BE2C (cell line): ENCODE measurements around the gene SH3BGRL.

Experiments
- DNase-seq: peaks from one replicate; pipeline ENCODE4 v3.0.0-alpha.2; 2020
- H3K27me3 ChIP-seq: fragments of 250-450 bp; sonication (Bioruptor Pico); 2 replicates; pipeline ENCODE4 v1.5.1; 2020; ENCODE audit warnings: mild to moderate bottlenecking
- H3K36me3 ChIP-seq: fragments of 250-450 bp; sonication (Bioruptor Pico); 2 replicates; pipeline ENCODE4 v1.5.1; 2020; ENCODE audit warnings: mild to moderate bottlenecking
- H3K4me1 ChIP-seq: fragments of 250-450 bp; sonication (Bioruptor Pico); 2 replicates; pipeline ENCODE4 v1.5.1; 2020
- H3K4me3 ChIP-seq: 2 replicates; pipeline ENCODE4 v1.5.1; 2011; ENCODE audit warnings: low read depth, low read length
- H3K9me3 ChIP-seq: fragments of 250-450 bp; sonication (Bioruptor Pico); 2 replicates; pipeline ENCODE4 v1.5.1; 2020
- TF ChIP-seq, protein P1 (sequence below): IDR thresholded peaks from 2 replicates; pipeline ENCODE4 v1.5.1; 2012; ENCODE audit warnings: mild to moderate bottlenecking, low read depth, low read length

SH3BGRL gene

GRCh38 chrX:81202456-81202819, 536 bp downstream of the SH3BGRL start:
- TF ChIP-seq, protein P1, sequence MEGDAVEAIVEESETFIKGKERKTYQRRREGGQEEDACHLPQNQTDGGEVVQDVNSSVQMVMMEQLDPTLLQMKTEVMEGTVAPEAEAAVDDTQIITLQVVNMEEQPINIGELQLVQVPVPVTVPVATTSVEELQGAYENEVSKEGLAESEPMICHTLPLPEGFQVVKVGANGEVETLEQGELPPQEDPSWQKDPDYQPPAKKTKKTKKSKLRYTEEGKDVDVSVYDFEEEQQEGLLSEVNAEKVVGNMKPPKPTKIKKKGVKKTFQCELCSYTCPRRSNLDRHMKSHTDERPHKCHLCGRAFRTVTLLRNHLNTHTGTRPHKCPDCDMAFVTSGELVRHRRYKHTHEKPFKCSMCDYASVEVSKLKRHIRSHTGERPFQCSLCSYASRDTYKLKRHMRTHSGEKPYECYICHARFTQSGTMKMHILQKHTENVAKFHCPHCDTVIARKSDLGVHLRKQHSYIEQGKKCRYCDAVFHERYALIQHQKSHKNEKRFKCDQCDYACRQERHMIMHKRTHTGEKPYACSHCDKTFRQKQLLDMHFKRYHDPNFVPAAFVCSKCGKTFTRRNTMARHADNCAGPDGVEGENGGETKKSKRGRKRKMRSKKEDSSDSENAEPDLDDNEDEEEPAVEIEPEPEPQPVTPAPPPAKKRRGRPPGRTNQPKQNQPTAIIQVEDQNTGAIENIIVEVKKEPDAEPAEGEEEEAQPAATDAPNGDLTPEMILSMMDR, result no peak
- Histone ChIP-seq H3K4me1 (no peaks in the 10 kb centered on the region), H3K4me3 (peak overlapping the region; percentile 80), H3K36me3 (no peaks in the 10 kb centered on the region), H3K27me3 (no peaks in the 10 kb centered on the region), H3K9me3 (no peaks in the 10 kb centered on the region)
- DNase-seq, result no peak

DNA sequence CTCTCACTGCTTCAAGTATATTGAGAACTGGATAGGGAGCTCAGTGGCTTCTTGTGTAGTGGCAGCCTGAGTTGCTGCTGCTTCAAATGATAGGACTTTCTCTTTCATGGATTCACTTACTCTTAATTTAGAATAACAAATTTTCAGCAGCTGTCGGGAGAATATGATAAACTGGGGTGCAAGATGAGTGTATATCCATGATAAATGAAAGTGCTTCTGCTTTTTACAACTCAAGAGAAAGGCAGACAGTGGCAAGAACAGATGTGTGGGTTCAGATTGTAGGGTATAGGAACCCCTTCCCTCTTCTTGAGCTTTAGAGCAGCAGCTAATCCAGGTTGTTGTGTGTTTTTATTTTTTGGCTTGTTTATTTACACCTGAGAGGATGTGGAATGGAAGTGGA, 1.0 kb downstream of the SH3BGRL start:
- H3K4me1 ChIP-seq, result no peaks in the 10 kb centered on the region
- H3K27me3 ChIP-seq, result no peaks in the 10 kb centered on the region
- no peaks in the 10 kb centered on the region for H3K9me3 ChIP-seq
- no peaks in the 10 kb centered on the region for H3K36me3 ChIP-seq
- DNase-seq, result no peak
- H3K4me3 ChIP-seq, result peak overlapping the region; percentile 80
- TF ChIP-seq, protein P1, result no peak

DNA sequence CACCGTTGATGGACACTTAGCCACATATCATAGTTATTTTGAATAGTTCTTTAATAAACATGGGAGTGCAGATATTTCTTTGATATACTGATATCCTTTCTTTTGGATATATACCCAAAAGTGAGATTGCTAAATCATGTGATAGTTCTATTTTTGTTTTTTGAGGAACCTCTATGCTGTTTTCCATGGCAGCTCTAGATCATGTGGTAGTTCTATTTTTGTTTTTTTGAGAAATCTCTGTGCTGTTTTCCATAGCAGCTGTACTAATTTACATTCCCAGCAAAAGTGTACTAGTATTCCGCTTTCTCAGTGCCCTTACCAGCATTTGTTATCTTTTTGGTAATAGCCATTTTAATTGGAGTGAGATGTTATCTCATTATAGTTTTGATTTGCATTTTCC, 3.6 kb downstream of the SH3BGRL start:
- Histone ChIP-seq H3K4me1 (no peaks in the 10 kb centered on the region), H3K36me3 (no peaks in the 10 kb centered on the region), H3K27me3 (no peaks in the 10 kb centered on the region), H3K9me3 (no peaks in the 10 kb centered on the region), H3K4me3 (no peak overlapping the region)
- no peak for DNase-seq
- TF ChIP-seq, protein P1, result no peak

DNA sequence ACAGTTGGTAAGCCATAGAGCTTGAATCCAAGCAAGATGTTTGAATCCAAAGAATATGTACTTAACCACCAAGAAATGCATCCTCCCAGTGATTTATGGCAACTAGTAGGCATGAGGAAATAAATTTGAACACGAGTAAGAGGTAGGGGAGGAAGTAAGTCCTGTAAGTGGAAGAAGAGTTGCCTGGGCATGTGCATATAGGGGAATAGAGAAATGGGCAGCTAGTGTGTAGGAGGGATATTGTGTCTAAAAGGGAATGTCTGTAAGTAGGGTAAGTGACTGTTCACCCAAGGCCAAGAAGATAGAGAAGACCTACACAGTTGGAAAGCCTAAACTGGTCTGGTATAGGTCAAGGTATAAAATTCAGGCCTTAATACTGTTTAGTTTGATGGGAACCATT, 4.6 kb downstream of the SH3BGRL start:
- DNase-seq, result no peak
- no peaks in the 10 kb centered on the region for H3K27me3 ChIP-seq
- TF ChIP-seq, protein P1, result no peak
- no peak overlapping the region for H3K4me3 ChIP-seq
- H3K4me1 ChIP-seq, result no peaks in the 10 kb centered on the region
- H3K9me3 ChIP-seq, result no peaks in the 10 kb centered on the region
- no peaks in the 10 kb centered on the region for H3K36me3 ChIP-seq

GRCh38 chrX:81208916-81209315, 7.0 kb downstream of the SH3BGRL start:
- no peak for DNase-seq
- H3K4me1 ChIP-seq, result no peaks in the 10 kb centered on the region
- H3K9me3 ChIP-seq, result no peaks in the 10 kb centered on the region
- no peaks in the 10 kb centered on the region for H3K27me3 ChIP-seq
- no peaks in the 10 kb centered on the region for H3K36me3 ChIP-seq
- TF ChIP-seq, protein P1, result no peak
- H3K4me3 ChIP-seq, result no peak overlapping the region

- no peaks in the 10 kb centered on the region for H3K4me1 ChIP-seq
- no peaks in the 10 kb centered on the region for H3K9me3 ChIP-seq
- DNase-seq, result no peak
- TF ChIP-seq, protein P1, result no peak
- no peaks in the 10 kb centered on the region for H3K36me3 ChIP-seq
- H3K27me3 ChIP-seq, result no peaks in the 10 kb centered on the region
- no peak overlapping the region for H3K4me3 ChIP-seq
Measured at GRCh38 chrX:81215685-81216084, 13.8 kb downstream of the SH3BGRL start.
